SHP77 treated with DMSO at 0.1 percent for 48 hours (cell line): Measurements from ENCODE around the gene HJV.
A peak's percentile ranks its signal among the peaks of the same experiment; 100 is the strongest.
"Not testable (repeated sequence)": the region's sequence is repeated elsewhere in the genome, so short reads cannot be mapped to it uniquely, and the experiment has no call there.

Experiments used
- DNase-seq: peaks from one replicate; lab custom pipeline; 2025; lab: John Stamatoyannopoulos, UW

The HJV gene, protein sequence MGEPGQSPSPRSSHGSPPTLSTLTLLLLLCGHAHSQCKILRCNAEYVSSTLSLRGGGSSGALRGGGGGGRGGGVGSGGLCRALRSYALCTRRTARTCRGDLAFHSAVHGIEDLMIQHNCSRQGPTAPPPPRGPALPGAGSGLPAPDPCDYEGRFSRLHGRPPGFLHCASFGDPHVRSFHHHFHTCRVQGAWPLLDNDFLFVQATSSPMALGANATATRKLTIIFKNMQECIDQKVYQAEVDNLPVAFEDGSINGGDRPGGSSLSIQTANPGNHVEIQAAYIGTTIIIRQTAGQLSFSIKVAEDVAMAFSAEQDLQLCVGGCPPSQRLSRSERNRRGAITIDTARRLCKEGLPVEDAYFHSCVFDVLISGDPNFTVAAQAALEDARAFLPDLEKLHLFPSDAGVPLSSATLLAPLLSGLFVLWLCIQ

DNA sequence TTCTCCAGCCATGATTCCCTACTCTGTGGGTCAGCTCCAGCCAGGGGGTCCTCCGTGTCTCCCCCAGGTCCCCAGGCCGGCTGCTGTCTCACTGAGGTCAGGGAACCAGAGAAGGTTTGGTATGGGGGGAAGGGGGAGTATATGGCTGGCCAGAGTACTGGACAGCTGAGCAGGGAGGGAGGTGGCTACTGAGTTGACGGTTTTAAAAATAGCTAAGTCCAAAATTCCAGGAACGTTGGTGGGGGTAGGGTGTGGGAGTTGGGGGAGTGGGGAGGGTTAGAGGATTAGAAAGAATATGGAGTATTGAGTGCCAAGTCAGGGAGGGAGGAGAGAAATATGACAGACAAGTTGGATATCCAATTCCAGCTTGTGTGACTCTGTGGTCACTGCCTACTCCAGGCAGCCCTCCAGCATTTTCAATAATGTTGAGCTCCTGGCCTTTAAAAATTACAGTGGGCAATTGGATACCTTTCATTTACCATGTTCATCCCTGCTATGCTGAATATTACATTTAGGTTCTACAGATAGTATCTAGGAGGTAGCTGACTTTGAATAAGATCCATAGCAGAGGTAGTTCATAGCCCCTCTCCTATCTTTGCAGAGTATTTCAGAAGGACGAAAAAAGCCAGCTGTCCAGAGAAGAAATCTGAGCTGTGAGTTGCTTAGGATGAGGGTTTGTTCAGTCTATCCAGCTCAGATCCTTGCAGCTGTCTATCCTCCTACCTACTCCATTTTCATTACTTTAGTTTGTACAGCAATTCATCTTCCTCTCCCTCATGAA, at the start of gene HJV:
TSS of gene HJV (minus strand) at position 114 of the 781 bp plus-strand sequence. CDS start 1,504 bp downstream, outside the sequence.
- DNase-seq, result no peak

DNA sequence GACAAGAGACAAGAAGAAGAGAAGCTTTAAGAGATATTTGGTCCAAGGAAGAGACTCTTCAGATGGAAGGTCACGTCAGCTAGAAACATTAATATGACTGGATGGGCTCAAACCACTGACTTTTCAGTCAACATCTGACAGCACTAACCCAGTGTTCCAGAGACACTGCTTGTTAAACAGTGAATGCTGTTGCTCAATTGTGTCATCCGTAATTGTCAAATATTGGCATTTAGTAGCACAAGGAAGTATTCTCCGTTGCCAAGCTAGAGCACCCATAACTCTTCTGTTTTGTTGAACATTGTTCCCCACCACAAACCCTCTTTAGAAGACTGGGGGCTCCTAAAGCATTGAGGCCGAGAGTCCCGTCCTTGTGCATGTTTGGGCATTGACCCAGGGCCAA, 37.6 kb upstream of the HJV start:
- DNase-seq, result not testable (repeated sequence)

DNA sequence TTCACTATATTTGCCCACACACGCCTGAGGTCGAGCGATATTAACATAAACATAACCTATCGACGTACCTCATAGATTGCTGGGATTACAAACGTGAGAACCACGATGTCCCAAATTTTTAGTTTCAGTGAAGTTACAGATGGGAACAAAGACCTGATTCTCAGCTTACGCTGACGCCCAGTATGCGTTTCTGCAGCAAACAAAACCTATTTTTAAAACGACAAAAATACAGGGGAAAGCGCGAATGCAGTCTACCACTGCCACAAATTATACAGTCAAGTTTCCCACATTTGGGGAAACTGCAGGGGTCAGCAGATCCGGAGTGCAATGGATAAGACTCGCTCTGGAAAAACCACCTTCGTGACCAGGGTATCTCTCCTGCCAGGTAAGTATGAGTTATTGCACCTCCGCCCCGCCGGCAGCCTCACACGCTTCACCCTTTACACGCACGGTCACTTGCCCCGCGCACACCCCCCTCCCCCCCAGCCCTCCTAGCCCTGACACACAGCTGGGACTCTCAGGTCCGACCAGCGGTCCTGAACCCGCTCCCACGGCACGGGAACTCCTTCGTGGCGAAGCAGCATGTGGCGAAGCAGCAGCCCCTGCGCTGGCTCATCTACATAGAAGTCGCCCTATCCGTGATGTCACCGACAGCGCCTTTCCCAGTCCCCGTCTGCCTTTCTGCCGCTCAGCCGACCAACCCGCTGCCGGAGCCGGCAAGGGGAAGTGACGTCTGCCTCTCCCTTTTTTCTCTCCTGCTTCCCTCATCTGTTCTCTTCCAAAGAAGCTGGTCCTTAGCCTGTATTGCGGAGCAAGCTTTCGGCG, 30.5 kb upstream of the HJV start:
- DNase-seq, result peak; percentile 100

DNA sequence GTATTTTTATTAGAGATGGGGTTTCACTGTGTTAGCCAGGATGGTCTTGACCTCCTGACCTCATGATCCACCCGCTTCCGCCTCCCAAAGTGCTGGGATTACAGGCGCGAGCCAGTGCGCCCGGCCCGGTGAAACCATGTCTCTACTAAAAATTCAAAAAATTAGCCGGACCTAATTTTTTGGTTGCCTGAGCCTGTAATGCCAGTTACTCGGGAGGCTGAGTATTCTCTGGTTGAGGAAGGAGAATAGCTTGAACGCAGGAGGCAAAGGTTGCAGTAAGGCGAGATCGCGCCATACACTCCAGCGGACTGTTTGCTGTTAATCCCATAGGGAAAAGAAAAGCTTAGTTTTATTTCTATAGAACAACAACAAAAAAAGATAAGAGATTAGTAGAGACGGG, 29.9 kb upstream of the HJV start:
- no peak for DNase-seq

DNA sequence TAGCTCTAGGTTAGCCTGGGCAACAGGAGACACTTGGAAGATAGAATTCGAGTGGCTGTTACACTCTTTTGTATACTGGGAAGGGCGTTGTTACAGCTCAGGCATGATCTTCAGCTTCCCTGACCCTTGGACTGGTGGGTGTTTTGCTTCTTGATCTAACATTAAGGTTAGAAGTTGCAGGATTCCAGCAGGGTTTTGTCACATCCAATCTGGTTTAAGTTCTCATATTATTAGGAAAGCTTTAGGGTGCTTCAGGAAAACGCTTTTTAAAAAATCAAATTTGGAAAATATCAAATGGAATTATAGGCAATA, 29.1 kb upstream of the HJV start:
- DNase-seq, result not testable (repeated sequence)

DNA sequence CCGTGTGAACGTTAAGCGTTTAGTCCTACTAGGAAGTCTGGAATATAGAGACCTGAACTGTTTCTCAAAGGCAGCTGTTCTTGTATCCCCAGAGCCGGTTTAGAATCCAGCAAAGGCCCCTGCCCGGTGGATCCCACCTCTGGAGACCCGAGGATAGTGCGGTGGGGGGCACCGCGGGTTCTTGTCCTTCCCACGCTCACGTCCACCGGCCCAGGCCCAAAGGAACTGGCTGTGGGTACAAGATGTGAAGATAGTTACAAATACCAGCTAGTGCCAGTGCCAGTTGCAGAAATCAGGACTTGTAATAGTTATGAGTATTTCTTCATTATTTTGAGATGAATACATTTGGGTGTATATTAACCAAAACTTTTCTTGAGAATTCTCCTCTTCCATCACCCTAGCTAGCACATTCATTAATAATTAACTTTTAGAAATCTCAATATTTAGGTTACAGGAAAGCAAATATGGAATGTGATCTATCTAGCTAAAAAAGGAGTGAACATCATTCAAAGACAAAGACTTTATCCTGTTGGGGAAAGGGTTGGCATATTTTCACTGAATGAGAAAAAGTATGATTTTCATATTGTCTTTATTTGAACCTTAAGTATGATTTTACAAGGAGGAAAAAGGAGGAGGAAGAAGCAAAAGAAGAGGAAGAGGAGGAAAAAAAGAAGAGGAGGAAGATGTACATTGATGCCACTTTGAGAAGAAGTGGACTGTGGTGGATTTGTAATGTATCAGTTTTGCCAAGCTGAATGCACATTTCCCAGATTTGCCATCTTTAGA, 28.5 kb upstream of the HJV start:
- DNase-seq, result not testable (repeated sequence)

DNA sequence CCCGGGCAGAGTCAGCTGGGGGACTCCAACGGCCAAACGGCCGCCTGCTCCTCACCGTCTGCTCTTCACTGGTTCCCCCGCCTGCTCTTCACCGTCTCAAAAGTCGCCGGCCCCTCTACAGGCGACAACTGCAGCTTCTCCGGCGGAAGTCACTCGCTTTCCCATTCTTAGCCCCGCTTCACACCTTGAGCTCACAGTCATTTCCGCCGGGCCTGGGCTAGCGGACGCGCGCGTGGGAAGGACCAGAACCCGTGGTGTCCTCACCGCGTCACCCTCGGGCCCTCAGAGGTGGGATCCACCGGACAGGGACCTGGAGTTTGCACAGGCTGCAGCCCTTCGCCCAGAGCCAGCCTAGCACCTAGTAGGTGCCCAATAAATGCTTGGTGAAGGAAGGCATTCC, 27.9 kb upstream of the HJV start:
- no peak for DNase-seq

DNA sequence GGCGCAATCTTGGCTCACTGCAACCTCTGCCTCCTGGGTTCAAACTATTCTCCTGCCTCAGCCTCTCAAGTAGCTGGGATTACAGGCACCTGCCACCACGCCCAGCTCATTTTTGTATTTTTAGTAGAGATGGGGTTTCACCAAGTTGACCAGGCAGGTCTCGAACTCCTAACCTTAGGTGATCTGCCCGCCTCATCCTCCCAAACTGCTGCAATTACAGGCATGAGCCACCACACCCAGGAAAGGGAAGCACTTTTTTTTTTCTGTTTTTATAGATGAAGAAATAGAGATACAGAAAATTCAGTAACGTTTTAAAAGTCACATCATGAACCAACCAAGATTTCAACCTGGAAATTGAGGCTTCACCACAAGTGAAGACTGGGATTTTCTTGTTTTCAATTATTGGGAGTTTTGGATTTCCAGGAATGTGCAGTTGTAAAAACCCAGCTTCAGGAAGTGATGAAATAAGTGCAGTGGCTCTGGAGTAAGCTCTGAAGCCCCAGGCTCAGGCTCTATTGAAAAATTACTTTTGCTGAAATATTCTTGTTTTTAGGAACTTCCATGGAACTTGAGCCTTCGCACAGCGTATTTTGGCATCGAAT, 27.1 kb upstream of the HJV start:
- DNase-seq, result not testable (repeated sequence)

DNA sequence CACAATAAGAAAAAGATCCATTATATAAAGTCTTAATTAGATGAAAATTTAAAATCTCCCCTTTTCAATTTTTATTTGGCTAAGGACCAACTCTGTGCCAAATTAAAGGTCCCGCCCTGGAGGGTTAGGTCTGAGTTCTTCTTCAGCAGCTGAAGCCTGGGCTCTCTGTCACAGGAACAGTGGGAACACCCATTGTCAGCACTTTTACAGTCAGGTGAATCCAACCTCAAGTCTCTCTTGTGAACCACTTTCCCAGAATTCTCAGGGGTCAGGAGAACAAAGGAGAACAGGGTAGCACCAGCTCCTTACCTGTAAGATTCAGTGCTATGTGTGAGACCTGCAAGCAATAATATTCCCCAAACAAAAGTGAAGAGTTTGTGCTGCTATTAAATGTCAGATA, 25.1 kb upstream of the HJV start:
- DNase-seq, result no peak

DNA sequence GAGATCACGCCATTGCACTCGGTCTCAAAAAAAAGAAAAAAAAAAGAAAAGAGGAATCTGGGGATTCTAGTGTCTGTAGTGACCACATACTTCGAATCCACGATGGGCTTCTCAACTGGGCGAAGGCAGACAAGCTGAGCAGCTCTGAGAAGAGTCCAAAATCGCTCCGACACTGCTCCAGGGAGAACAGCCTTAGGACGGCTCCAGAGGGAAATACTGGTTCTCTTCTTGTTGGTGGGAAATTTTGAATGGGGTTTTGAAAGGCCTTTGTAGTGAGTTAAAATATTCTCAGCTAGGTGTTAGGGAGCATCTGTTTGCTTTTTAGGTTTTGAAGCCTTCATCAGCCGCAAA, 18.3 kb upstream of the HJV start:
- peak; percentile 38 for DNase-seq

DNA sequence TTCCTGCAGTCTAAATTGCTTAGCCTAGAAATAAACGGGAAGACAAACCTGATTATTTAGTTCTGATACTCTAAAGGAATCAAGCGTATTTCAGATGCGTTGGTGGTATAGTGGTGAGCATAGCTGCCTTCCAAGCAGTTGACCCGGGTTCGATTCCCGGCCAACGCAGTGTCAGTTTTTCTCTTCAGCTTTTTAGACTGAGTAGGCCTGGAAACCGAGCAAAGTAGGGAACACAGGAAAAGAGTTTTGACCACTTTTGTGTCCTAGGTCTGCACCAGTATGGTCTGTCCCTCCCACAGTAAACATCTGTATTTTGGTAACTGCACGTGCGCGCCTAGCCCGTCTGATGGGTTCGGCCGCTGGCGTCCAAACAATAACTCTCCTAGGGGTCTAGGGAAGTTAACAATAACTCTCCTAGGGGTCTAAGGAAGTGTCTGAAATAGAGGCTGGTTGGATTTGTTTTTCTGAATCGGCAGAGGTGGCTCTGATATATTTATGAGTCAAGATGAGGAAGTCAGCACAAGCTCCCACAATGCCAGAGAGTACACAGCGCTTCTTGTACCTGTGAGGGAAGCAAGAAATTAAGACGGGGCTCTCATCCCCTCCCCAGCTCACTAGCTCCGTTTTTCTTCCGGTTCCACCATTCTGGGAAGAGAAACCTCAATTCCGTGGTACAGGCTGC, 15.6 kb upstream of the HJV start:
- DNase-seq, result peak; percentile 96

DNA sequence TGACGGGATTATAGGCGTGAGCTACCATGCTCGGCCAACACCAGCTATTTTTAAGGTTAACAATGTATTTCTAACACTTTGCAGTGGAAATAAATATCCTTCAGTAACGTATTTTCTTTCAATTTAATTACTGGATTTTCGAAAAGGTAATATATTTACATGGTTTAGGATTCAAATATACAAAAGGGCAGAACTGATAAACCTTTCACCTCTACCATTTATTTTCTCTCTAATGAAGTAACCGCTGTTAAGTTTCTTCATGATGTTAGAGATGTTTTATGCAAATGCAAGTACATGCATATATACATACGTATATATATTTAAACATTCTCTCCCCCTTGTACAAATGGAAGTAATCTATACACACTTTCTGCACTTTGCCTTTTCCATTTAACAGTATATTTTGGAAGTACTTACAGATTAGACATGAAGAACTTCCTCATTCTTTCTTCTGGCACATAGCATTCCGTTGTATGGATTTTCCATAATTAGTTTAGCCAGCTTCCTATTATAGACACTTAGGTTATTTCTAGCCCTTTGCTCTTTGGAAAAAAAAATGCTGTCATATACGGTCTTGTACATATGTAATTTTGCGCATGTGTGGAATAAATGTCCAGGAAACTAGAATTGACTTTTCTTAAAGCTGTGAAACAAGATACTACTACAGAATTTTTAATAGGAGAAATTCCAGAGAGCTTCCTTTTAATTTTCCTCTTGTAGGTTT, 14.9 kb upstream of the HJV start:
- peak; percentile 87 for DNase-seq

DNA sequence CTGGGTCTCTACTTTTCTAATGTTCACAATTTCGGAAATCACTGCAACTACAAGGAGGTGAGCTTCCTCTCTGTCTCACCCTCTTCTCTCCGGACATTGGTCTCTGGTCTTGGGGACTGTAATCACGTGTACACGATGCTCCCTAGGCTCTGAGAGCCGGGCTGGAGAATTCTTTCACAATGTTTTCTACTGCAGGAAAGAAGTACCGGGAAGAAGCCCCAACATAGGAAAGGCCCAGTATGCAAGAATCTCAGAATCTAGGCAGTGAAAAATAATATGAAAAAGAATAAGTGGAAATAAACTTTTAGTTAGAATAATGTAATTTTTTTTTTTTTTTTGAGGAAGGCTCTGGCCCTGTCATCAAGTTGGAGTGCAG, 13.5 kb upstream of the HJV start:
- peak; percentile 93 for DNase-seq

DNA sequence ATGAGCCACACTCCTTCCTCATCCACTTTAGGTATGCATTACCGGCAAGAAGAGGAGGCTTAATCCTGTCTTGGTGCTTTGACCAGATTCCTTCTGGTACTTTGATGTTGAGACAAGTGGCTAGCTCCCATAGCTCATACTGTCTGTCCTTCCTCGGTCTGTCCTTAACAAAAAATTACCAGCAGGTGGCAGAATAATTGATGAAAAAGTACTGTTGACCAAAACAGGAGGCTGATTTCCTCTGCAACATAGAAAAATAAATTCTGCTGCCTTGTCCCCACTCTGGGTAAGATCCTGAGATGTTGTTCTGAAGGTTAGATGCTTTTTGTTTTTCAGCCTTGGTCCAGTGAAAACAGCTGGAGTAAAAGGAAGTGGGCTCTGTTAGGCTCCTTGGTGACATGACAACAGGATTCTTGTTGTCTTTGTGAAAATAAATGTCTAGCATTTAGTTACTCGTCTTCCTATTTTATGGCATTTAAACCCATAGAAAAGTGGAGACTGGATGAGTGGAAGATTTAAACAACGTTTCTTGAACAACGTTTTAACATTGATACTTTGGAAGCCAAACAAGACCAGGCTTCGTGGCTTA, 11.2 kb upstream of the HJV start:
- peak; percentile 85 for DNase-seq

DNA sequence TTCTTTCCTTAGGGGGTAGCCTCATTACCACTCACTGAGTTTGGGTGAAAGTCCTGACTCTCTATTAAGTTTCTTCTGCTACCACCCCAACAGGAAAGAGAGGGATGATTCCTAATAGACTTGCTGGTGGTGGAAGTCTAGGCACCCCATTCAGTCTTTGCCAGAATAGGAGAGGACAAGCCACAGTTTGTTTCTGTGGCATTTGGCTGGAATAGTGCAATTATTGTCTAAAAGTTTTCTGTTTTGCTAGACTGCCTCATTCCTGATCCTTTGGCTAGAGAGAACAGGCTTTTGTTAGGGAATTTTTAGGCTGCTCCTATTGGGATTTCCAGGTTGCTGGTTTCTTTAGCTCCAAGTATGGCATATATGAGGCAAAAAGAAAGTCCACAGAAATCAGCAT, 9.9 kb upstream of the HJV start:
- no peak for DNase-seq

DNA sequence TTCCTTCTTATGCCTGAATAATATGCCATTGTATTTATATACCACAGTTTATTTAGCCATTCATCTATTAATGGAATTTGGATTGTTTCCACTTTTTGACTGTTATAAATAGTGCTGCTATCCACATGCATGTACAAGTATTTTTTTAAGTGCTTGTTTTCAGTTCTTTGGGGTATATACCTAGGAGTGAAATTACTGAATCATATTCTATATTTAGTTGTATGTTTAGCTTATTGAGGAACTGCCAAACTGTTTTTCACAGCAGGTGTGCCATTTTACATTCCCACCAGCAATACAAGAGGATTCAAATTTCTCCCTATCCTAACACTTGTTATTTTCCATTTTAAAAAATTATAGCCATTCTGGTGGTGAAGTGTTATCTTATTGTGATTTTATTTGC, 7.6 kb upstream of the HJV start:
- no peak for DNase-seq

DNA sequence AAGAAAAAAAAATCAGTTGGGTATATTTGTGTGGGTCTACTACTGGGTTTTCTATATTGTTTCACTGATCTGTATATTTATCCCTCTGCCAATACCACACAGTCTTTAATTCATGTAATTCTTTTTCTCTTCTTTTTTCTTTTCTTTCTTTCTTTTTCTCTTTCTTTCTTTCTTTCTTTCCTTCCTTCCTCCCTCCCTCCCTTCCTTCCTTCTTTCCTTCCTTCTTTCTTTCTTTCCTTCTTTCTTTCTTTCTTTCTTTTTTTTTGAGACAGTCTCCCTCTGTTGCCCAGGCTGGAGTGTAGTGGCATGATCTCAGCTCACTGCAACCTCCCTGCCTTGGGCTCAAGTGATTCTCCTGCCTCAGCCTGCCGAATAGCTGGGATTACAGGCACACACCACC, 5.1 kb upstream of the HJV start:
- not testable (repeated sequence) for DNase-seq

DNA sequence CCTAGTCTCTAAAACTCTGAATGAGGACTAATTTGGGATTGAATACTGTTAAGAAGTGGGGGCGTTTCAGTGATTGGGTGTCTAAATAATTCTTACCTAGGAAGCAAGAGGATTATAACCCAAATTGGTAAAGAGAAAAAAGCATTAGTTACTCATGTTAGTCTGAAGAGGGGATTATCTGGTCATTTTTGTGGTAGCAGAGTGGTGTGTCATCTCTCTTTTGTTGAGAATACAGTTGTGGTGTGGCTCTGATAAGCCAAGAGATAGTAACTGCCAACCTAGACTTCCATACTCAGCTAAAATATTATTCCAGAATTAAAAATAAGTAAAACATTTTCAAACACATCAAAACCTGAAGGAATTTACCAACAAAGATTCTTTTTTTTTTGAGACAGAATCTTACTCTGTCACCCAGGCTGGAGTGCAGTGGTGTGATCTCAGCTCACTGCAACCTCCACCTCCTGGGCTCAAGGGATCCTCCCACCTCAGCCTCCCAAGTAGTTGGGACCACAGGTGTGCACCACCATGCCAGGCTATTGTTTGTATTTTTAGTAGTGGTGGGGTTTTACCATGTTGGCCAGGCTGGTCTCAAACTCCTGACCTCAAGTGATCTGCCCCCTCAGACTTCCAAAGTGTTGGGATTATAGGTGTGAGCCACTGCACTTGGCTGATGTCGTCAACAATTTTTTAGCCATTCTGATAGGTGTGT, 4.4 kb upstream of the HJV start:
- DNase-seq, result not testable (repeated sequence)
